ENCODE measurements around the gene ACYP1. TPM values are rescaled to one million over a fixed set of nuclear protein-coding genes. Genes with fewer than 3 reads are reported as not detected.
A peak's percentile ranks its signal among the peaks of the same experiment; 100 is the strongest.

ACYP1 gene
- total and polyA plus RNA-seq, 9 of the 15 experiments (the other 6 are each of a cell fraction or from before 2014, with no cell fraction given), result 19.9 to 113 (median 52.3) TPM

DNA sequence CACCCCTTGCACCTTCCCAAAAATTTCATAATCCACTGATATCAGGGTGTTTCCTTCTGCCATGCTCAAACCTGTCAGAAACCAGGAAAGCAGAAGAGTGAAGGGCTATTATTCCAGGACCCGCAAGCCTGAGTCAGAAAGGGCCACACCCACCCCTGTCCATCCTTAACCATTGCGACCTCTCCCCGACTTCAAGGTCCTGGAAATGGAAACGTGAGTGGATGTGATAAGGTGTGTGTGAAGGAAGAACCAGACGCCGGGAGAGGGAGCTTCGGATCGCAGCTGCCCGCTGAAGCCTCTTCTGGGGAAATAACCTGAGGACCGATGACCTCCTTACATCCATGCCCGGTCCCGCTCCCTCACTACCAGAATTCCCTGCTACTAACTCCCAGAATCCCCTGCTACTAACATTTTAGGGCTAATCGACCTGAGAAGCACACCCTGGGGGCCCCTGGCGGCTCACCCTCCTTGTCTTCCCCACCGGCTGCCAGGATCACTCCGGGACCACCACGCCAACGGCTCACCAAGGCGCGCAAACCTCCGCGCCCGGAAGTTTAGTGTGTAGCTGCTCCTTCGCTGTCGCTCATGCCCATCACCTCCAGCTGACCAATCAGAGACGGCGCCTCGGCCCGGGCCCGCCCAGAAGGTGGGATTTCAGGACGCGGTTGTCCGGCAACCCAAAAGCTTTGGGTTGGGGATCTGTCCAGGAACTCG, at the start of gene ACYP1 (continued):
- no peak for TF ChIP-seq ETV6 (IDR thresholded peaks at IDR 0.05; ENCODE audit: borderline replicate concordance in 1 of 2, low read depth in 2 of 2, low read length in 1 of 2)
- TF ChIP-seq ETV6 (CRISPR knock-in tag; IDR thresholded peaks at IDR 0.05; ENCODE audit: borderline replicate concordance), result no peak
- TF ChIP-seq RNF219 (CRISPR knock-in tag; IDR thresholded peaks at IDR 0.05), result no peak
- no peak for TF ChIP-seq PTBP1 (IDR thresholded peaks at IDR 0.05; ENCODE audit: low read depth, low read length)
- TF ChIP-seq ERF (CRISPR knock-in tag; IDR thresholded peaks at IDR 0.05), result no peak
- TF ChIP-seq BMI1 (IDR thresholded peaks at IDR 0.05; ENCODE audit: low read length), result no peak
- no peak for TF ChIP-seq ZNF282 (CRISPR knock-in tag; IDR thresholded peaks at IDR 0.05)
- no peak for TF ChIP-seq GTF2E2 (tag; IDR thresholded peaks at IDR 0.05)
- no peak for TF ChIP-seq ZNF24 (IDR thresholded peaks at IDR 0.05)
- no peak for TF ChIP-seq XRCC4 (IDR thresholded peaks at IDR 0.05; ENCODE audit: extremely low read depth, insufficient read depth, insufficient read length)
- no peak for TF ChIP-seq DIDO1 (tag; IDR thresholded peaks at IDR 0.05; ENCODE audit: low read depth)
- no peak for TF ChIP-seq ZNF445 (CRISPR knock-in tag; IDR thresholded peaks at IDR 0.05; ENCODE audit: low read depth)
- no peak for TF ChIP-seq FOXA3 (CRISPR knock-in tag; conservative IDR thresholded peaks at IDR 0.05 in 1 of 2, IDR thresholded peaks at IDR 0.05 in 1 of 2)
- TF ChIP-seq DDX20 (tag; IDR thresholded peaks at IDR 0.05; ENCODE audit: low read depth), result no peak
- no peak for TF ChIP-seq NR0B1 (IDR thresholded peaks at IDR 0.05; ENCODE audit: partially characterized antibody)
- TF ChIP-seq BCLAF1 (IDR thresholded peaks at IDR 0.05; ENCODE audit: borderline replicate concordance in 1 of 2, control insufficient read depth in 1 of 2, low read depth in 2 of 2, low read length in 1 of 2), result no peak
- no peak for TF ChIP-seq ZNF175 (CRISPR knock-in tag; IDR thresholded peaks at IDR 0.05; ENCODE audit: low read depth)
- no peak for TF ChIP-seq NBN (IDR thresholded peaks at IDR 0.05; ENCODE audit: low read depth)
- TF ChIP-seq ZNF133 (CRISPR knock-in tag; IDR thresholded peaks at IDR 0.05), result no peak
- TF ChIP-seq SIN3A (IDR thresholded peaks at IDR 0.05; ENCODE audit: borderline replicate concordance in 2 of 2, control insufficient read depth in 1 of 2, low read depth in 2 of 2, low read length in 2 of 2), result peak in 1 of 2 experiments; percentile 21; a peak in 2 of 4 replicates
- TF ChIP-seq DPF2 (IDR thresholded peaks at IDR 0.05), result no peak
- no peak for TF ChIP-seq HMGN3 (IDR thresholded peaks at IDR 0.05; ENCODE audit: borderline replicate concordance, extremely low read depth, insufficient read length, low read depth, low read length)
